ENCODE results near the gene ATG2B.

DNA sequence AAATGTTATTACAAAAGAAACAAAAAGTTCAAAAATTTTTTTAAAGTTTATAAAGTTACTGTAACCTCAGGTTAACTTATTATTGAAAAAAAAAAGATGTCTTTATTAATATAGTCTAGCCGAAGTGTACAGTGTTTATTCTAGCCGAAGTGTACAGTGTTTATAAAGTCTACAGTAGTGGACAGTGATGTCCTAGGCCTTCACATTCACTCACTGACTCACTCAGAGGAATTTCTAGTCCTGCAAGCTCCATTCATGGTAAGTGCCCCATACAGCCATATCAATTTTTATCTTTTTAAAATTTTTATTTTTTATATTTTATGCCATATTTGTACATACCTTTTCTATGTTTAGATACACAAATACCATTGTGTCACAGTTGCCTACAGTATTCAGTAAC lies 10.4 kb downstream of the ATG2B start:
- TF ChIP-seq POLR2AphosphoS5 (IDR thresholded peaks at IDR 0.05; ENCODE audit: low read depth, low read length) (no peak), PAX5 (IDR thresholded peaks at IDR 0.05; ENCODE audit: insufficient read depth, low read length, severe bottlenecking) (no peak), POLR2A (IDR thresholded peaks at IDR 0.05; ENCODE audit: low read depth, low read length) (no peak), TAF1 (IDR thresholded peaks at IDR 0.05; ENCODE audit: low read depth, low read length) (no peak), SPI1 (IDR thresholded peaks at IDR 0.05; ENCODE audit: low read depth, low read length) (no peak)

All from GM12891 (cell line).